8988T (cell line): ENCODE measurements around the gene ZSCAN21.
"Not testable (repeated sequence)": the region's sequence is repeated elsewhere in the genome, so short reads cannot be mapped to it uniquely, and the experiment has no call there.

Source experiments
- DNase-seq: peaks from one replicate; pipeline ENCODE4 v3.0.0; 2011

Gene ZSCAN21

DNA sequence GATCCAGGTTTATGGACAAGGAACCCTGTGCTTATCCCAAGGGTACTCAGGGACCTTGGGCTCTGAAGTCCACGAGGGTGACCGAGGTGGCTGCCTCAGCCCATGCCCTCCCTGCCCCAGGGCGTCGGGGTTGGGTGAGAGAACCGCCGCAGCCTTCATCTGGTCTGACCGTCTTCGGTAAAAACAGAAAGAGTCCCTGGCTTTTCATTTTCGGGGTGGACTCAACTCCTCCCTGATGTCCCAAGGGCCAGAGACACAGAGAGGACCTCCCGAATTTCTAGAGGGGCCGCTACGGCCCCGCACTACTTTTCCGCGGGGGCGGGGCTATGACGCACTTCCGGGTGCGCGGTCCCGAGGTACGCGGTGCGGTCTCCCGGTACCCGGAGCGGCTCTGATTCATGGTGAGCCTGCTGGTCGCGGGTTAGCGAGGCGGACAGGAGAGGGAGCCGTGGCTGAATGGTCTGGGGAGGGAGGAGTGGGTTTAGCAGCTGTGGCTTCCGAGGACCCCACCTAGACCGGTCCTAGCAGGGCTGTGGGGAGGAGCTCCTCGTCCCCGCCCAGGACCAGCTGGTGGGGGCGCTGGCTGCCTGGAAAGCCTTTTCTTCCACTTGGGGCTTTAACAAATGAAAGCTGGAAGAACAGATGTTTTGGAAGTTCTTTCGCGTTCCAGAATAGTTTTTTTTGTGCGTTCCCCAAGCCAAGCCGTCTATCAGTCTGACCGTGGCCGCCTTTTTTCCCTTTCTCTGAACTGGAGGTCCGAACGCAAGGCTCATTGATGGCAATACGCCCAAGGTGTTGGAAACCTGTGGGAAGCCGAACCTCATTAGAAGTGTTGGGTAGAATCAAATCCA lies at the start of gene ZSCAN21:
ZSCAN21 (plus strand) TSS at position 334 of the 851 bp plus-strand sequence. CDS start 7,233 bp downstream, outside the sequence.
- DNase-seq, result peak; percentile 69

- DNase-seq, result no peak
Measured at GRCh38 chr7:100000239-100000638, 49.3 kb upstream of the ZSCAN21 start.

- no peak for DNase-seq
Measured at GRCh38 chr7:100003711-100004661, 45.6 kb upstream of the ZSCAN21 start.

DNA sequence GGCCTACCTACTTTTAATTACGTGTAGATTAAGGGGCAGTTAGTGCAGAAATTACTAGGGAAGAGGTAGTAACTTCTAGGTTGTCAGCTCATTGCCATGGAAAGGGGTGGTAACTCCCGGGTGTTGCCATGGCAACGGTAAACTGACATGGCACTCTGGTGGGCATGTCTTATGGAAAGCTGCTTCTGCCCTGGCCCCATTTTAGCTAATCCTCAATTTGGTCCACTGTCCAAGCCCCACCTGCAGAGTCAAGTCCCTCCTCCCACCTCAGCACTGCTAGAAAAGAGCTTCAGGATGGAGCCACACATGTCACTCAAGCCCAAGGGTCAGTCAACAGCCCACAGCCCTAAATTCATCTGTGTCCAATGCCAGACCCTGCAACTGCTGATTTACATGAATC lies 41.7 kb upstream of the ZSCAN21 start:
- no peak for DNase-seq

GRCh38 chr7:100008525-100008924 lies 41.0 kb upstream of the ZSCAN21 start:
- DNase-seq, result no peak

DNA sequence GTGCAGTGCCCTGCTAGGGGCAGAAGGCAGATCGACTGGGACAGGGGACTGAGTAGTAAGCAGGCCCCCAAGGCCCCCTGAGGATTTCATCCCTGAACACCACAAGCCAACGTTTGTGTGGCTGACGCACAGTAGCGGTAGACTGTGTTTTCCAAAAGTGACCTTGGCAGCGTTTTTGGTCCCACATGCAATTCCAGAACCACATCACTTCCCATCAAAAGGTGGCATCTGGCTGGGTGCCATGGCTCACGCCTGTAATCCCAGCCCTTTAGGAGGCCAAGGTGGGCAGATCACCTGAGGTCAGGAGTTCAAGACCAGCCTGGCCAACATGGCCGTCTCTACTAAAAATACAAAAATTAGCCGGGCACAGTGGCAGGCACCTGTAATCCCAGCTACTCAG lies 39.6 kb upstream of the ZSCAN21 start:
- DNase-seq, result not testable (repeated sequence)

DNA sequence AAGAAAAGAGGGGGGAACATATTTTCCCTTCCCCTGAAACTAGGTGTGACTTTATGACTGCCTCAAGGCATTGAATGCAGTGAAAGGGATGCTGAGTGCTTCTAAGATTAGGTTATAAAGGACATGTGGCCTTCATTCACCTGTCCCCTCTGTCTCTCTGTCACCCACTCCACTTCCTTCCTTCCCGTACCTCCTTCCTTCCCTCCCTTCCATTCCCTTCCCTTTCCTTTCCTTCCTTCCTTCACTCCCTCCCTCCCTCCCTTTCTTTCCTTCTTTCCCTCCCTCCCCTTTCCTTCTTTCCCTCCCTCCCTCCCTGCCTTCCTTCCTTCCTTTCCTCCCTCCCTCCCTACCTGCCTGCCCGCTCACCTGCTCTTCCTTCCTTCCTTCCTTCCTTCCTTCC lies 38.7 kb upstream of the ZSCAN21 start:
- no peak for DNase-seq

DNA sequence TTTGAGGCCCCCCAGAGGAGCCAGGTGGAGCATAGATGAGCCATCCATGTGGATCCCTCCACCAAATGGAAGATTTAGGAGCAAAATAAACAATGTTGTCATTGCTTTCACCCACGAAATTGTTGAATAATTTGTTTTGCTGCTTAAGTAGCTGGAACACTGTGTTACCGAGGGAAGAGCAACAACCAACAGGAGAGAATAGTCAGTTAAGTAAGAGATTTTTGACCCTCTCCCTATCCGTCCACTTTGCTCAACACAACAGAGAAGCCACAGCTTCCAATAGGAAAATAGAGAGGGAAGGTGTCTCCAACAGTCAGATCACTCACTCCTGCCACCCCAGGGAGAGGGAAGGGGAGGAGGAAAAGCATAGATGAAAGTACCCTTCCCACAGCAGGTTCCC lies 38.1 kb upstream of the ZSCAN21 start:
- no peak for DNase-seq

- DNase-seq, result not testable (repeated sequence)
Measured at GRCh38 chr7:100012385-100013327, 36.9 kb upstream of the ZSCAN21 start.

DNA sequence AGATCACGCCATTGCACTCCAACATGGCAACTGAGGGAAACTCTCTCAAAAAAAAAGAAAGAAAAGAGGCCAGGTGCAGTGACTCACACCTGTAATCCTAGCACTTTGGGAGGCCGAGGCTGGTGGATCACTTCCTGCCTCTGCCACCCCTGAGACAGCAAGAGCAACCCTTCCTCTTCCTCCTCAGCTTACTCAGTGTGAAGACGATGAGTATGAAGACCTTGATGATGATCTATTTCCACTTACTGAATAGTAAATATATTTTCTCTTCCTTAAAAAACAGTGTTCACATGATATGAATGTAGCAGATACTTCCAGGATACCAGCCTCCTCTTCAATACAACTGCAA lies 36.3 kb upstream of the ZSCAN21 start:
- no peak for DNase-seq

GRCh38 chr7:100015232-100016214 lies 34.1 kb upstream of the ZSCAN21 start, which contains the start of gene ZKSCAN1:
Gene ZKSCAN1, plus strand, starts transcription at chr7:100015596. Its CDS starts 7,911 bp downstream, at chr7:100023507.
- peak; percentile 85 for DNase-seq

- no peak for DNase-seq
Measured at GRCh38 chr7:100016215-100016901, 33.2 kb upstream of the ZSCAN21 start.

GRCh38 chr7:100017300-100017699 lies 32.3 kb upstream of the ZSCAN21 start:
- no peak for DNase-seq

- no peak for DNase-seq
Measured at GRCh38 chr7:100017875-100018274, 31.7 kb upstream of the ZSCAN21 start.

DNA sequence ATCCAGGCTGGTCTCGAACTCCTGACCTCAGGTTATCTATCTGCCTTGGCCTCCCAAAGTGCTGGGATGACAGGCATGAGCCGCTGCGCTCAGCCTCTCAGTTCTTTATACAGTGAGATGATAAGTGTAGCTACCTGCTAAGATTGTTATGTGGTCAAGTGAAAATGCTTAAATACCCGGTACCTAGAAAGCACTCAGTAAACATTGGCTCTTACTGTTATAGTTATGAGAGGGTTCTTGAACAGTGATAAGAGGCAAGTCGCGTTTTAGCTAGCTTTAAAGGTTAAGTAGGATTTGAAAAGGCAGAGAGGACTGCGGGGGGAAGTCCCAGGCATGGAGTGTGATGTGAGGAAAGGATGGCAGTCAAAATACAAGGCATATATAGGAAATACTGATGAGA lies 29.7 kb upstream of the ZSCAN21 start:
- DNase-seq, result no peak

DNA sequence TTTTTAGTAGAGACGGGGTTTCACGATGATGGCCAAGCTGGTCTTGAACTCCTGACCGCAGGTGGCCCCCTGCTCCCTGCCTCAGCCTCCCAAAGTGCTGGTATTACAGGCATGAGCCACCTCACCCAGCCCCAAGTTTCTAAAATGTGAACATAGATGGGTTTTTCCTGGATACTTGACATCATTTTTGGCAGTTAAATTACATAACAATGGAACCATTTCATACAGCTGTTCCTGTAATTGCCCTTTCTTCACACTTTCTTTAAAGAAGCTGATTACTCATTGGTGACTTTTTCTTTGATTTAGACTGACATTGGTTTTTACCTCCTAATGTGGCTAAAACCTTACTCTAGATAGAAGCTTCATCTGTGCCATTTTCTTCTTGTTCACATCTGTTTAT lies 28.3 kb upstream of the ZSCAN21 start:
- no peak for DNase-seq

DNA sequence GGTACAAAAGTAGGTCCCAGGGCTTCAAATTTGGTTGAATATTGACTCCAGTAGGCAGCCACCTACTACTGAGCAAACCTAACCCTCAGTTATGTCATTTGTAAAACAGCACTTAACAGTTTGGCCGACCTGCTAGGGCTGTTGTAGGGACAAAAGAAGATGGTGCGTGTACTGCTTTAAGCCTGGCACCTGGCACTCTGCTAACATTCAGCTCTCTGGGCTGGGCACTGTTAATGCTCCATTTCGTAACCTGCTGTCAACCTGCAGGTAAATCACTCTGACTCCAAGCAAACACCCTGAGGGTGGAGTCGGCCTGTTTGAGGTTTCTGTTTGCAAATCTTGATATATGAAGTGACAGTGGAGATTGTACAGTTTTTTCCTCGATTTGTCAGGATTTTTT lies 27.0 kb upstream of the ZSCAN21 start:
- DNase-seq, result no peak

DNA sequence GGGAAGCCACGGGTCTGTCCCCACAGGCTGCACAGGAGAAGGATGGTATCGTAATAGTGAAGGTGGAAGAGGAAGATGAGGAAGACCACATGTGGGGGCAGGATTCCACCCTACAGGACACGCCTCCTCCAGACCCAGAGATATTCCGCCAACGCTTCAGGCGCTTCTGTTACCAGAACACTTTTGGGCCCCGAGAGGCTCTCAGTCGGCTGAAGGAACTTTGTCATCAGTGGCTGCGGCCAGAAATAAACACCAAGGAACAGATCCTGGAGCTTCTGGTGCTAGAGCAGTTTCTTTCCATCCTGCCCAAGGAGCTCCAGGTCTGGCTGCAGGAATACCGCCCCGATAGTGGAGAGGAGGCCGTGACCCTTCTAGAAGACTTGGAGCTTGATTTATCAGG lies 26.0 kb upstream of the ZSCAN21 start:
- no peak for DNase-seq

DNA sequence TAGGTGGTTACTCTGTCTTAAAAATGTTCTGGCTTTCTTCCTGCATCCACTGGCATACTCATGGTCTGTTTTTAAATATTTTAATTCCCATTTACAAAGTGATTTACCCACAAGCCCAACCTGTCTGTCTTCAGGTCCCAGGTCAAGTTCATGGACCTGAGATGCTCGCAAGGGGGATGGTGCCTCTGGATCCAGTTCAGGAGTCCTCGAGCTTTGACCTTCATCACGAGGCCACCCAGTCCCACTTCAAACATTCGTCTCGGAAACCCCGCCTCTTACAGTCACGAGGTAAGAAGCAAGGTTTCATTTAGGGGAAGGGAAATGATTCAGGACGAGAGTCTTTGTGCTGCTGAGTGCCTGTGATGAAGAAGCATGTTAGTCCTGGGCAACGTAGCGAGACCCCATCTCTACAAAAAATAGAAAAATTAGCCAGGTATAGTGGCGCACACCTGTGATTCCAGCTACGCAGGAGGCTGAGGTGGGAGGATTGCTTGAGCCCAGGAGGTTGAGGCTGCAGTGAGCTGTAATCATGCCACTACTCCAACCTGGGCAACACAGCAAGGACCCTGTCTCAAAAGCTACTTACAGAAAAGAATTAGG lies 25.5 kb upstream of the ZSCAN21 start:
- no peak for DNase-seq

DNA sequence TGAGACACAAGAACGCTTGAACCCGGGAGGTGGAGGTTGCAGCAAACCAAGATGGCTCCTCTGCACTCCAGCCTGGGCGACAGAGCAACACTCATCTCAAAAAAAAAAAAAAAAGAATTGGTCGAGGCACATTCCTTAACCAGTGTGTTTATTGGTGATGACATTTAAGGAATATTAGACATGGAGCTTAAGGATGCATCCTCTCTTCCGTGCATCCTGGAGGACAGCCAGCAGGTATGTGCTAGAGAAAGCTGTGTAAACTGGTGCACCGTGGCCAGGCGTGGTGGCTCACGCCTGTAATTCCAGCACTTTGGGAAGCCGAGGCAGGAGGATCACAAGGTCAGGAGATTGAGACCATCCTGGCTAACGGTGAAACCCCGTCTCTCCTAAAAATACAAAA lies 22.4 kb upstream of the ZSCAN21 start:
- no peak for DNase-seq
